NCI-H524 (cell line): Measurements from ENCODE around the gene CPSF4L.
"Not testable (repeated sequence)": the region's sequence is repeated elsewhere in the genome, so short reads cannot be mapped to it uniquely, and the experiment has no call there.

Experiments
- DNase-seq, 2 experiments: peaks; one replicate each; lab custom pipeline; 2025; lab: John Stamatoyannopoulos, UW

Gene CPSF4L

GRCh38 chr17:73261617-73261951, at the start of gene CPSF4L:
Gene CPSF4L, minus strand, starts transcription at chr17:73261880. Its CDS starts 62 bp downstream, at chr17:73261818.
- DNase-seq: no peak

- no peak for DNase-seq
Measured at GRCh38 chr17:73311428-73311780, 49.7 kb upstream of the CPSF4L start.

- peak in 1 of 2 experiments; percentile 30 for DNase-seq
Measured at GRCh38 chr17:73309727-73310596, 48.3 kb upstream of the CPSF4L start.

- not testable (repeated sequence) for DNase-seq
Measured at GRCh38 chr17:73308959-73309358, 47.3 kb upstream of the CPSF4L start.

GRCh38 chr17:73308017-73308823, 46.5 kb upstream of the CPSF4L start:
- DNase-seq: no peak

GRCh38 chr17:73307130-73307529, 45.5 kb upstream of the CPSF4L start:
- peak; percentile 28 to 66 for DNase-seq

GRCh38 chr17:73305845-73306836, 44.5 kb upstream of the CPSF4L start:
- DNase-seq: no peak

GRCh38 chr17:73304971-73305812, 43.5 kb upstream of the CPSF4L start:
- peak; percentile 78 to 93 for DNase-seq

- no peak for DNase-seq
Measured at GRCh38 chr17:73304438-73304837, 42.8 kb upstream of the CPSF4L start.

- DNase-seq: peak in 1 of 2 experiments; percentile 34
Measured at GRCh38 chr17:73302189-73302588, 40.5 kb upstream of the CPSF4L start.

GRCh38 chr17:73301369-73301768, 39.7 kb upstream of the CPSF4L start:
- no peak for DNase-seq

GRCh38 chr17:73300392-73300791, 38.7 kb upstream of the CPSF4L start:
- no peak for DNase-seq

GRCh38 chr17:73297934-73298861, 36.5 kb upstream of the CPSF4L start:
- peak in 1 of 2 experiments; percentile 59 for DNase-seq

- no peak for DNase-seq
Measured at GRCh38 chr17:73293480-73293911, 31.8 kb upstream of the CPSF4L start.

GRCh38 chr17:73293031-73293430, 31.4 kb upstream of the CPSF4L start:
- no peak for DNase-seq

GRCh38 chr17:73292031-73292531, 30.4 kb upstream of the CPSF4L start:
- no peak for DNase-seq

GRCh38 chr17:73291260-73291801, 29.7 kb upstream of the CPSF4L start:
- no peak for DNase-seq

- no peak for DNase-seq
Measured at GRCh38 chr17:73290399-73291259, 28.9 kb upstream of the CPSF4L start.
